Renal pelvis (tissue), 4 donors: ENCODE results near the gene EPN1. TPM values are rescaled to one million over a fixed set of nuclear protein-coding genes. Genes with fewer than 3 reads are reported as not detected.

Experiments used
- DNase-seq: peaks from one replicate; pipeline ENCODE4 v3.0.0-alpha.2; 2013
- polyA plus RNA-seq, 3 donors: library from polyadenylated mRNA; unstranded; fragments of 120-200 nt; gene quantifications; one replicate each; pipeline ENCODE4 v1.2.1, GENCODE V29; 2013; ENCODE audit not compliant: insufficient read length in 3 of 3

Gene EPN1
- polyA plus RNA-seq, 3 donors, result 123 to 173 (median 140) TPM

- DNase-seq, result no peak
Observed at GRCh38 chr19:55676383-55676782, 1.4 kb downstream of the EPN1 start.

DNA sequence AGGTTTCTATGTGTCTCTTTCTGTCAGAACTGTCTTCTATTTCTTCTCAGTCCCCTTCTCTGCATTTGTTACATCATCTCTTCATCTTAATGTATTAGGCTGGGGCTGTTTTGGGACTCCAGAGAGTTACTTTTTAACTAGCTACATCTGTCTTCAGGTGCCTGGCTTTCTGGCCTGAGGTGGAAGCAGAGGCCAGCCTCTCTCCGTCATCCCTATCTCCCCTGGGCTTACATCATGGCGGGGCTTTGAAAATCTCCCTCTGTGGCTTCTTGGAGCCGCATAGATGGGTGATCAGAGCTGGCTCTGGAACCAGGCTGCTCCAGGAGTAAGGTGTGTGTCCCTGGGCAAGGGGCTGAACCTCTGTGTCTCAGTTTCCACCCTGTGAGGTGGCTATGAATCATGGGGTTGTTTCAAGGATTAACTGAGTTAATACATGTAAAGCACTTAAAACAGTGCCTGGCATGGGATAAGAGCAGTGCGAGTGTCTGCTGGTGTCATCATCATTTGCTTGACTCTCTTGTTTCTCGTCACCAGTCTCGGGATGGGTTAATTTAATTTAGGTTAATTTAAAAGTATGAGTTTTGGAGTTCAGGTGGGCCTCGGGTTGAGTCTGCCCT is 2.0 kb downstream of the EPN1 start:
- DNase-seq, result no peak

DNA sequence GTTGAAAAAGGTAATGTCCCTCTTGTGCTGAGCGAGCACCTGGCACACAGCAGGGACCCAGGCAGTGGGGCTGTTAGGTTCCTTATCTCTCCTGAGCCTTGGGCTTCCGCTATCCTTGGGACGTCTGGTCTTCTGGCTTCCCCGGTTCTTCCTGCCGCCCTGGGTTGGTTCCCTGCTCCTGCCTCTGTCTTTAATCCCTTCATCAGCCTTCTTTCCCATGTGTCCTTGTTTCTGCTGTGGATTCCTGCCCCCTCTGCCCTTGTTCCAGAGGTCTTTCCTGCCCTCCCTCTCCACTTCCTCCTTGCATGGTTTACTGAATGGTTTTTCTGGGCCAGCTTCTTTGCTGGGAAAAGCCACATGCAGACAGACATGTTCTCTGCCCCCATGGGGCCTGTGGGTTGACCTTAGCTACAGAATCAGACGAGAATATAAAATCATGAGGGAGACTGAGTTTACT is 2.6 kb downstream of the EPN1 start:
- DNase-seq, result no peak

GRCh38 chr19:55678121-55678671 is 3.2 kb downstream of the EPN1 start:
- DNase-seq, result no peak

DNA sequence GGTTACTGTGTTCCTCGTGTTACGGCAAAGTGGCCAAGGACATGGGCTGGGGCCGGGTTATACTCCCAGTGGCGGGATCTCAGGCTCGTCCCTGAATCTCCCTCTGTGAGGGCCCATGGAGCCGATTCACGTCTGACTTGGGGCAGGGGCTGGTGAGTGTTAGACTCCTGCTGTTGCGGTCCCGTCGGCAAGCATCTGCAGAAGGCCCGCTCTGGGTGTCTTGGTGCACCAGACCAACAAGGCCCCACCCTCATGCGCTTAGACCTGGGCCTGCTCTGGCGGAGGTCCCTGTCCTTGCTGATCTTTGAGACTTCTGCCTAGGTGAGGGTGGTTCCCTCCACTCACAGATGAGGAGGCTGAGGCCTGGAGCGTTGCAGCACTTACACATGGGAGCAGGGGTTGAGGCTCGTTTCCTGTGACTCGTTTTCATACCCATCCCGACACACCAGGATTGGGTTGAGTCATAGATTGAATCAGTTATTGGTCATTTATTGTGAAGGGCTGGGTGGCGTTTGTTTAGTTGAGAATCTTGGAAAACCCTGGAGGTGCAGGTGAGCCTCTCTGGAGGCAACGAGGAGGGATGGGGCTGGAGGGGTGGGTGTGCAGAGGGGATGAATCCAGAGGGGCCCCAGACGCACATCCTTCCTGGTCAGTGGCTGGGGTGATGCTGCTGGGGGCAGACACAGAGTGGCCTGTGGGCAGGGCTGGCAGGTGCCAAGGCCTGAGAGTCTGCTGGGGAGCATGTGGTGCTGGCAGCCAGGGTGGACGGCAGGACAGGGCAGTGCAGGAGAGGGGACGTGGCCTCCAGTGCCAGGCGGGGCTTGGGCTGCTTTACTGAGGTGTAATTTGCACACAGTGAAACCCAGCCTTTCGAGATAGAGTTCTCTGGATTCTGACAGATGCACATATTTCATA is 4.6 kb downstream of the EPN1 start:
- no peak for DNase-seq

DNA sequence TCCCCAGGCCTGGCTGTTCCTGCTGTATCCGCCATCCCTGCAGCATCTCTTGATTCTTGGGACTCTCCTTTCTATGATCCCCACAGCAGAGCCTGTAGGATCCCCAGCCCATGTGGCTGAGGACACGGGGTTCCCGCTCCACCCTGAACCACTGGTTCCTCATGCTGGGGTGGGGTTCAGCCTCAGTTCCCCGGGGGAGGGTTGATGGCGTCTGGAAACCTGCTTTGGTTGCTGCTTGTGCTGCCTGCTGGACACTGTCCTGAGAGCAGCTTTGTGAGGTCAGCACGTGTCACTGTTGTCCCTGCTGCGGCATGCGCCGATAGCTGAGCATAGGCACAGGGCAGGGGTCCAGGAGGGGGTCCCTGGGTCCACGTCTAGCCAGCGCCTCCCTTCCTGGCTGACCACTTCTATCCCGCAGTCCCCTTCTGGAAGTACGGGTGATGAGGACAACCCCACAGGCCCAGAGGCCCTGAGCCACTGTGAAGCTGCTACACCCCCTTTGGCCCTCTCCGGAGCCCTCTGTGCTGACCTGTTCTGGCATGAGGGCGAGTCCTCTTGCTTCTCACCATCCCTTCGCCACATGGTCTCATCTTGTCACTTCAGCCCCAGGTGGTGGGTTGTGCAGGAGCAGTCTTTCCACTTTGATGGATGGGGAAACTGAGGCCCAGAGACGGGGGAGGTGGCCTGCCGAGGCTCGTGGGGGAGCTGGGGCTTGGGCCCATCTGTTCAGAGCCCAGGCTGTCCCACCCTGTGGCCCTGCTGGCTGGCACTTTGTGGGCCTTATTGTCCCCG is 5.5 kb downstream of the EPN1 start:
- no peak for DNase-seq

DNA sequence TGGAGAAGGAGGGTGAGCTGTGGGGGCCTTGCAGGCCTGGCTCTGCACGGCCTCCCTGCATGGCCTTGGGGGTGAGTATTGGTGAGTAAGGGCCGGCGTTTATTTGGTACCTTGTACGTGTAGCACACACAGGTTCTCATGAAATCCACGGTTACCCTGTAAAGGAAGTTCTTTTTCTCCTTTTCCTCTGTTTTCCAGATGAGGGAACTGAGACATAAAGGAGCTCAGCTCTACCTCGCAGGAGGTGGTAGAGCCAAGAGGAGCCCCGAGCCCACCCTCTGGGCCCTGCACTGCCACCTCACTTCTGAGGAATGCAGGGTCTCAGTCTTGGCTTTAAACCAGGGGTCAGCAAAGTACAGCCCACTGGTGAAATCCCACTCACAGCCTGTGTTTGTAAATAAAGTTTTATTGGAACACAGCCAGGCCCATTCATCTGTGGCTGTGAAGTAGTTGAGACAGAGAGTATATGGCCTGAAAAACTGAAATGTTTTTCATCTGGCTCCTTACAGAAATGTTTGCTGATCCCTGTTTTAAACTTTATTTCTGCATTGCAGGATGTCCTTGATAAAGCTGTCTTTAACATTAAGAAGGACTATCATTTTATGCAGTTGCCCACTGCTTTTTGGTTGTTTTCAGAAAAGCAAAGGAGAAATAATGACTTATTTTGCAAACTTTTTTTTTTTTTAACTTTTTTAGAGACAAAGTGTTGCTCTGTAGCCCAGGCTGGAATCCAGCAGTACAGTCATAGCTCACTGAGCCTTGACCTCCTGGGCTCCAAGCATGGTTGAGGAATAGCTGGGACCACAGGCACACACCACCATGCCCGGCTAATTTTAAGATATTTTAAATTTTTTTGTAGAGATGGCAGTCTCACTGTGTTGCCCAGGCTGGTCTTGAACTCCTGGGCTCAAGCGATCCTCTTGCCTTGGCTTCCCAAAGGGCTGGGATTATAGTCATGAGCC is 6.4 kb downstream of the EPN1 start:
- DNase-seq, result no peak

GRCh38 chr19:55683449-55684261 is 8.6 kb downstream of the EPN1 start:
- DNase-seq, result peak; percentile 57

DNA sequence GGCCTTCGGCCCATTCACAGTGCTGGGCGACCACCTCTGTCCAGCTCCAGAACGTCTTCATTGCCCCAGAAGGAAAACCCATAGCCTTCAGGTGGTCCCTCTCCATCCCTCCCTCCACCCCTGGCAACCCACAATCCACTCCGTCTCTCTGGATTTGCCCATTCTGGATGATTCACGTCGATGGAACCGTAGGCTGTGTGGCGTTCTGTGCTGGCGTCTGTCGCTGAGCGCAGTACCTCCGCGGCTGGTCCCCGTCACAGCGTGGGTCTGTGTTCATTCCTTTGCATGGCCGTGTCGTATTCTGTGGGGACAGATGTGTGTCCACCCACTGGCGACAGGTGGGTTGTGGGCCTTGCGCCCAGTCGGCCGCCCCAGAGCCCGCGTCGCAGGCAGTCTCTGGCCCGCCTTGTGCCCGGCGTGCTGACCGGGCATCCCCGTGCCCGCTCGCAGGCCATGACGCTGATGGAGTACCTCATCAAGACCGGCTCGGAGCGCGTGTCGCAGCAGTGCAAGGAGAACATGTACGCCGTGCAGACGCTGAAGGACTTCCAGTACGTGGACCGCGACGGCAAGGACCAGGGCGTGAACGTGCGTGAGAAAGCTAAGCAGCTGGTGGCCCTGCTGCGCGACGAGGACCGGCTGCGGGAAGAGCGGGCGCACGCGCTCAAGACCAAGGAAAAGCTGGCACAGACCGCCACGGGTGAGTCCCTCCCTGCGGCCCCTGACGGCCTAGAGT is 10.1 kb downstream of the EPN1 start:
- DNase-seq, result no peak

GRCh38 chr19:55685776-55686175 is 10.8 kb downstream of the EPN1 start:
- DNase-seq, result no peak

DNA sequence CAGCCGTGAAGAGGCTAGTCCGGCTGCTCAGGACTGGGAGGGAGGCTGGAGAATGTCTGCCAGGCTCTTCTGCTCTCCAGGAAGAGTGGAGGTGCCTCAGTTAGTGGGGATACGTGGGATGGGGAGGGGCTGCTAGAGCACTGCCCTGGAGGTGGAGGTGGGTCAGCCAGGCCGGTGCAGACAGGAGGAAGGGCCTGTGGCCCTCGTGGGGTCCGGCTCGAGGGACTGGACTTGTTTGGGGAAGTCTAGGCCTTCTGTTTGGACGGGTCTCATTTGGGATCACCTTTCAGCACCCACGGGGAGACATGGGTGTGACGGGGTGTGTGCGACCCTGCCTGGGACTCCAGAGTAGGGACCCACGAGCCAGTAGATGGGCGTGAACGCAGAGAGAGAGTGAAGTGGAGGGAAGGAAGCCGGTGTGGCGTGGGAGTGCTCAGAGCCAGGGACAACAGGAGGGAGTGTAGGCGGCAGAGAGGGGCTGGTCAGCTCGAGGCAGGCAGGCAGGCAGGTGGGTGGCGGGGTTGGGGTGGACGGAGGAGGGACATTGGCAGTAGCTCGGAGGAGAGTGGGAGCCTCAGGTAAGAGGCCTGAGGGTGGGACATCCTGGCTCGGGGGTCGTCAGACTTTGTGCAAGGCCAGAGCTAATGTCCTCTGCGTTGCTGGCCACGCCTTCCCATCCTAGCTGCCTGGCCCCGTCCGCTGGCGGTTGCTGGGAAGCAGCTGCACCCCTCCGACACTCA is 11.5 kb downstream of the EPN1 start:
- DNase-seq, result no peak

- DNase-seq, result no peak
Observed at GRCh38 chr19:55687281-55688201, 12.5 kb downstream of the EPN1 start.

DNA sequence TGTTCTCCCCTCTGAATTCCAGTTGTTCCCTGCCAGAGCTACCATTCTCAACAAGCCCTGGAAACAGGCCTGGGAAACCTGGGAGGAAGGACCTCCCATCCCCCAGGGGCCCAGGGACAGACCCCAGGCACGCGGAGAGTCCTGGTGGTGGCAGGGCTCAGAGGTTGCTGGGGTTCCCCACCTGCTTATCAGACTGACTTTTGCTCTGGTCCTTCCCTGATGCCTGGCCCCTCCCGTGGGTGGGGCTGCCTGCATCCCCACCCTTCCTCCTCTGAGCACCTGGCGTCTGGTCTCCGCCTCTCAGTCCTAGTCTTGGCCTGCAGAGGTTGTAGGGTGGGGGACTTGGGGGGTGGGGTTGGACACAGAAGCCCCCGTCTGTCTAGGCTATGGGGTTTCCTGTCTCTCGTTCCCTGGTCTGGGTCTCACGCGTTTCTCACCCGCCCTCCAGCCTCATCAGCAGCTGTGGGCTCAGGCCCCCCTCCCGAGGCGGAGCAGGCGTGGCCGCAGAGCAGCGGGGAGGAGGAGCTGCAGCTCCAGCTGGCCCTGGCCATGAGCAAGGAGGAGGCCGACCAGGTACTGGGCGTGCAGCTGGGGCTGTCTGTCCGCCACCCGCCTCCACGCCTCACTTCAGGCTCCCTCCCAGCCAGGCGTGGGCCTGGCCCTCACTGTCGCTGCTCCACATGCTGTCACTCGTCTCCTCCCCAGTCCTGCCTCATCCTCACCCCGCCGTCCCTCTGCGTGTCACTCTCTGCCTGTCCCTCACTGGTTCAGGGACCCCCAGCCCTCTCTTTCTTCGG is 13.6 kb downstream of the EPN1 start:
- no peak for DNase-seq

DNA sequence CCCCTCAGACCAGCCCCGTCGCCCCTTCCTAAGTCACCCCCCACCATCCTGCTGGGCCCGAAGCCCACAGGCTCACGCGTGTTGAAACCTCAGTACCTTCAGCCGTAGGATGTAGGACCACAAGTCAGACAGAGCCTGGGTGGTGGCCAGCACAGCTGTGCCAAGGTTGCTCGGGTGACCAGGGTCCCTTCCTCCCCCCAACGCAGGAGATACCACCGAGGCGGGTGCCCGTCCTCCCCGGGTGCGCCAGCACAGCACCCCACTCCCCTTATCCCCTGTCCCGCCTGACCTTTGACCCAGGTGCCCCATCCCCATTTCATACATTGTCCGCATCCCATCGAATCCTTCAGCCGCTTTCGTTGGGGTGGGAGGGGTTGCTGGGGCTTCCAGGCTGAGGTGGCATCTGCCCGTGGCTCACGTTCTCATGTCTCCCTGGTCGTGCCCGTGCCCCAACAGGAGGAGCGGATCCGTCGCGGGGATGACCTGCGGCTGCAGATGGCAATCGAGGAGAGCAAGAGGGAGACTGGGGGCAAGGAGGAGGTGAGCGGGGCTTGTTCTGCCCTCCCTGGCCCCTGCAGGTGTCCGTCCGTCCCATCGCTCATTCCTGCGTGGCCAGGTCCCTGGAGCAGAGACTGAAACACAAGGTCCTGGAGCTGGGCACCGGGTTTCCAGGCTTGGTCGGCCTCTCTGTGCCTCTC is 14.5 kb downstream of the EPN1 start:
- DNase-seq, result no peak

GRCh38 chr19:55690109-55690768 is 15.2 kb downstream of the EPN1 start:
- peak; percentile 37 for DNase-seq
